GM06990 (cell line): Measurements from ENCODE around the gene ZNF665.

Experiments used
- DNase-seq: peaks from one replicate; pipeline ENCODE4 v3.0.0-alpha.2; 2011; ENCODE audit not compliant: insufficient read length; ENCODE audit errors: extremely low read depth
- H3K27me3 ChIP-seq: replicated peaks from 2 replicates; pipeline ENCODE4 v1.6.0; 2011; ENCODE audit warnings: low read length; ENCODE audit not compliant: control insufficient read depth, insufficient read depth
- H3K36me3 ChIP-seq: 2 replicates; pipeline ENCODE4 v1.5.1; 2011; ENCODE audit warnings: low read length; ENCODE audit not compliant: control insufficient read depth, insufficient read depth
- H3K4me3 ChIP-seq: replicated peaks from 2 replicates; pipeline ENCODE4 v1.5.1; 2011; ENCODE audit warnings: low read depth, mild to moderate bottlenecking, control low read depth, low read length
- TF ChIP-seq, protein P1 (sequence below): IDR thresholded peaks from 2 replicates; pipeline ENCODE4 v1.5.1; 2011; ENCODE audit warnings: low read length, control low read depth, mild to moderate bottlenecking, inconsistent platforms; ENCODE audit not compliant: insufficient read depth, poor library complexity, severe bottlenecking

ZNF665 gene

DNA sequence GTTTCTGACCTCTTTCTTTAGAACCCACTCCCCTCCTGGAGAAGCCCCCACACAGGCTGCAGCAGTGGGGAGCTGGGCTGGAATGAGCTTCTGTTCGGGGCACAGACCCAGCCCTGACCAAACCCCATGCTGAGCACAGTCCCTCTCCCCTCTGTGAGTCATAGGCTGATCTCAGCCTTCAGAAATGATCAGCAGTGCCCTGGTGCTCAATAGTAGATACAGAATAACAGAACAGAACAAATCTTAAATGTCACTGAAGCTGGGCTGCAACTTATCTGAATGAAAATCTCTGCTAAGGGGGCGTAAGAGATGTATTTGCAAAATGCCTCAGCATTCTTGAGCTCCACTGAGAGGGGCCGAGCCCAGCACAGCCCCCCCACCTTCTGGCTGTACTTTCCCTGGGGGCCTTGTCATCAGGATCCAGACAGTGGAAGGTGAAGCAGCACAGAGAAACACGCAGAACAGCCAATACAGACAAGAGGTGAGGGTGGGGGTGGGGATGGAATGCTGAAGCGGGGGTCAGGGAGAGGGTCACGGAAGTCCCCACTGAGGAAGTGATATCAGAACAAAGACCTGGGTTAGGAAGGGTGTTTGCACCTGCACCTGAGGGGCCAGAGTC lies 9.9 kb downstream of the ZNF665 start:
- no peak overlapping the region for H3K4me3 ChIP-seq
- no peak for DNase-seq
- no peaks in the 10 kb centered on the region for H3K36me3 ChIP-seq

DNA sequence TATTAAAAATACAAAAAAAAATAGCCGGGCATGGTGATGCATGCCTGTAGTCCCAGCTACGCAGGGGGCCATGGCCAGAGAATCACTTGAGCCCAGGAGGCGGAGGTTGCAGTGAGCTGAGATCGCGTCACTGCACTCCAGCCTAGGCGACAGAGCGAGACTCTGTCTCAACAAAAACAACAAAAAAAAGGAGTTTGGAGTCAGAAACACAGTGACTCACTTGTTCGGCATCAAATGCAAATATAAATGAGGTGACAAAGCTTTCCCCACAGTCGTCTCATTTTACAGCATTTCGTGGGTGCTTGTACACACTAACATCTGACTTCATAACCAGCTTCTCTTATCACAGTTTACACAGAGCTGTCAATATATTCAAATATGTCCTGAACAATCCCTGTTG lies 11.0 kb downstream of the ZNF665 start:
- H3K4me3 ChIP-seq, result no peak overlapping the region
- H3K36me3 ChIP-seq, result no peaks in the 10 kb centered on the region
- no peaks in the 10 kb centered on the region for H3K27me3 ChIP-seq
- TF ChIP-seq, protein P1, sequence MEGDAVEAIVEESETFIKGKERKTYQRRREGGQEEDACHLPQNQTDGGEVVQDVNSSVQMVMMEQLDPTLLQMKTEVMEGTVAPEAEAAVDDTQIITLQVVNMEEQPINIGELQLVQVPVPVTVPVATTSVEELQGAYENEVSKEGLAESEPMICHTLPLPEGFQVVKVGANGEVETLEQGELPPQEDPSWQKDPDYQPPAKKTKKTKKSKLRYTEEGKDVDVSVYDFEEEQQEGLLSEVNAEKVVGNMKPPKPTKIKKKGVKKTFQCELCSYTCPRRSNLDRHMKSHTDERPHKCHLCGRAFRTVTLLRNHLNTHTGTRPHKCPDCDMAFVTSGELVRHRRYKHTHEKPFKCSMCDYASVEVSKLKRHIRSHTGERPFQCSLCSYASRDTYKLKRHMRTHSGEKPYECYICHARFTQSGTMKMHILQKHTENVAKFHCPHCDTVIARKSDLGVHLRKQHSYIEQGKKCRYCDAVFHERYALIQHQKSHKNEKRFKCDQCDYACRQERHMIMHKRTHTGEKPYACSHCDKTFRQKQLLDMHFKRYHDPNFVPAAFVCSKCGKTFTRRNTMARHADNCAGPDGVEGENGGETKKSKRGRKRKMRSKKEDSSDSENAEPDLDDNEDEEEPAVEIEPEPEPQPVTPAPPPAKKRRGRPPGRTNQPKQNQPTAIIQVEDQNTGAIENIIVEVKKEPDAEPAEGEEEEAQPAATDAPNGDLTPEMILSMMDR, result no peak
- DNase-seq, result no peak

More for the DNA sequence above, 9.9 kb downstream of the ZNF665 start:
- TF ChIP-seq, protein P1, result no peak
- no peaks in the 10 kb centered on the region for H3K27me3 ChIP-seq

DNA sequence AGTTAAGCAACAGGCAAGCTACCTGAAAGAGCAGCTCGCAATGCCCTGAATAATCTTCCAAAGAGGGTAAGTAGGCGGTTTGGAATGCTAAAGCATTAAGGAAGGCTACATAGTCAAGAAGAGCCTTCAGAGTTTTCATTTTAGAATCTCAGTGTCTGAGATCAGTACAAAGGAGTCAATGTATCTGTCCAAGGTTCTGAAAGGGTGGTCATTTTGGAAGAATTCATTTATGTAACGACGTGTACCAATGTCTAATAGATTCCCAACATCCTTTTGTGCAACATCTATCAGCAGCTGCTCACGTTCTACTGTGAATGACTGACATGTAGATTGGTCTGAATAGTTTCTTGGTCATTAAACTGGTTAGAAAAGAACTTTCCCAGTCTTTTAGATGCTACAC lies 15.2 kb downstream of the ZNF665 start:
- Histone ChIP-seq H3K4me3 (no peak overlapping the region), H3K36me3 (no peaks in the 10 kb centered on the region), H3K27me3 (no peaks in the 10 kb centered on the region)
- TF ChIP-seq, protein P1, result no peak
- no peak for DNase-seq

DNA sequence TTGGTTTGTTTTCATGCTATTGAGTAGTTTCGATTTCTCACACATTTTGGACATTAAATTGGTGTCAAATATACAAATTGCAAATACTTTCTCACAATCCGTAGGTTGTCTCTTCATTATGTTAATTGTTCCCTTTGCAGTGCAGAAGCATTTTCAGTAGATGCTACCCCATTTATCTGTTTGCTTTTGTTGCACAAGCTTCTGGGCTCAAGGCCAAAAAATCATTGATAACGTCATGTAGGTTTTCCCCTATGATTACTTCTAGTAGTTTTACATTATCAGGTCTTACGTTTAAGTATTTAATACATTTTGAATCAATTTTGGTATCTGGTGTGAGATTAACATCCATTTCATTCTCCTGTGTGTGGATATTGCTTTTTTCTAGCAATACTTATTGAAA lies 20.3 kb downstream of the ZNF665 start:
- no peak for DNase-seq
- no peaks in the 10 kb centered on the region for H3K27me3 ChIP-seq
- H3K4me3 ChIP-seq, result no peak overlapping the region
- H3K36me3 ChIP-seq, result no peaks in the 10 kb centered on the region
- TF ChIP-seq, protein P1, result no peak

DNA sequence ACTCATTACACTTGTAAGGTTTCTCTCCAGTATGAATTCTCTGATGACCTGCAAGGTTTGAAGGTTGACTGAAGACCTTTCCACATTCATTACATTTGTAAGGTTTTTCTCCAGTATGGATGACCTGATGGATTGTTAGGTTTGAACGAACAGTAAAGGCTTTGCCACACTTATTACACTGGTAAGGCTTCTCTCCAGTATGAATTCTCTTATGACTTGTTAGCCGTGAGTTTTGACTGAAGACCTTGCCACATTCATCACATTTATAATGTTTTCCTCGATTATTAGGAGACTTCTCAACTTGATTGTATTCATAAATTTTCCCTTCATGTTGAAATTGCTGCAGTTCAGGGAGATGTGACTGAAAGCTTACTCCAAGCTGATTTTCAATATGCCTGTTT lies 27.5 kb downstream of the ZNF665 start:
- no peak for DNase-seq
- TF ChIP-seq, protein P1, result no peak
- no peaks in the 10 kb centered on the region for H3K36me3 ChIP-seq
- H3K27me3 ChIP-seq, result no peaks in the 10 kb centered on the region
- no peak overlapping the region for H3K4me3 ChIP-seq

DNA sequence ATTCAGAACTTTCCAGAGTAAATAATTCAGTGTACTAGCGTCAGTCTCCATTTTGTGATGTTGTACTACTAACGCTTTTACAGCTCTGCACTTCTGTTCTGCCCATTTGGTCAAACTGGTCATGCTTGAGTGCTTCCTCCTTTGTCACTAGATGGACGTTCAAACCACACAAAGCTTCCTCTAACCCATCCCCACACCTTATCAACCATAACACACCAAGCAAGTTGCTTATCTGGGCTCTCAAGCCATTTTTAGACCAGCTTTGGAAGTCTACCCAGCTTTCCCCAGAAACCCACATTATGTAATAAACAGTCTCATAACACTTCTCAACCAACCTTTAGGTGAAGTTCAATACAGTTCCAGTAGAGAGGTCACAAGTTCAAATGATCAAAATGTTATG lies 32.0 kb downstream of the ZNF665 start:
- H3K36me3 ChIP-seq, result no peaks in the 10 kb centered on the region
- TF ChIP-seq, protein P1, result no peak
- DNase-seq, result no peak

More for the DNA sequence above, 32.0 kb downstream of the ZNF665 start:
- no peaks in the 10 kb centered on the region for H3K27me3 ChIP-seq
- no peak overlapping the region for H3K4me3 ChIP-seq
